Mucosa of stomach (tissue), 1 donor: Measurements from ENCODE around the gene ZNF132.
A peak's percentile ranks its signal among the peaks of the same experiment; 100 is the strongest.
"Not testable (repeated sequence)": the region's sequence is repeated elsewhere in the genome, so short reads cannot be mapped to it uniquely, and the experiment has no call there.

Experiments
- H3K27me3 ChIP-seq: one replicate; pipeline ENCODE4 v1.7.0; 2013; ENCODE audit warnings: mild to moderate bottlenecking, low read length; ENCODE audit not compliant: control insufficient read depth, insufficient read depth
- H3K36me3 ChIP-seq: one replicate; pipeline ENCODE4 v1.7.0; 2013; ENCODE audit warnings: low read length; ENCODE audit not compliant: control insufficient read depth, insufficient read depth
- H3K4me1 ChIP-seq: one replicate; pipeline ENCODE4 v1.7.0; 2013; ENCODE audit warnings: mild to moderate bottlenecking, low read length; ENCODE audit not compliant: control insufficient read depth, insufficient read depth
- H3K4me3 ChIP-seq: one replicate; pipeline ENCODE4 v1.7.0; 2013; ENCODE audit warnings: low read length
- H3K9ac ChIP-seq: one replicate; pipeline ENCODE4 v1.7.0; 2013; ENCODE audit warnings: mild to moderate bottlenecking, low read length, moderate library complexity
- H3K9me3 ChIP-seq: one replicate; pipeline ENCODE4 v1.7.0; 2013; ENCODE audit warnings: mild to moderate bottlenecking, low read length, moderate library complexity; ENCODE audit not compliant: control insufficient read depth
- donor health status: Pancreatic carcinoma.

Gene ZNF132

GRCh38 chr19:58428617-58429016 lies 11.3 kb downstream of the ZNF132 start:
- Histone ChIP-seq H3K36me3 (peaks cover 10% of the 10 kb centered on the region), H3K4me1 (no peaks in the 10 kb centered on the region), H3K9me3 (peaks cover 28% of the 10 kb centered on the region), H3K9ac (no peak overlapping the region), H3K27me3 (no peaks in the 10 kb centered on the region), H3K4me3 (no peak overlapping the region)

GRCh38 chr19:58417071-58417470 lies 22.9 kb downstream of the ZNF132 start:
- H3K27me3 ChIP-seq = no peaks in the 10 kb centered on the region
- no peak overlapping the region for H3K4me3 ChIP-seq
- H3K36me3 ChIP-seq = peaks cover 11% of the 10 kb centered on the region
- no peak overlapping the region for H3K9ac ChIP-seq
- H3K9me3 ChIP-seq = no peaks in the 10 kb centered on the region
- no peaks in the 10 kb centered on the region for H3K4me1 ChIP-seq

- Histone ChIP-seq H3K9me3 (no peaks in the 10 kb centered on the region), H3K36me3 (peaks cover 11% of the 10 kb centered on the region), H3K27me3 (no peaks in the 10 kb centered on the region), H3K4me3 (no peak overlapping the region), H3K9ac (no peak overlapping the region), H3K4me1 (no peaks in the 10 kb centered on the region)
These were observed 23.3 kb downstream of the ZNF132 start for GRCh38 chr19:58416604-58417003.

- H3K4me3 ChIP-seq = peak overlapping the region; percentile 74
- peak overlapping the region; percentile 76 for H3K9ac ChIP-seq
- H3K36me3 ChIP-seq = no peaks in the 10 kb centered on the region
- peaks cover 22% of the 10 kb centered on the region for H3K4me1 ChIP-seq
- H3K27me3 ChIP-seq = no peaks in the 10 kb centered on the region
- no peaks in the 10 kb centered on the region for H3K9me3 ChIP-seq
These were observed 30.8 kb downstream of the ZNF132 start for GRCh38 chr19:58409010-58409790.

GRCh38 chr19:58408152-58409009 lies 31.6 kb downstream of the ZNF132 start, which contains the start of gene ZNF584:
TSS of gene ZNF584 (plus strand) at chr19:58408649. CDS start at chr19:58409148, 499 bp downstream.
- H3K27me3 ChIP-seq = no peaks in the 10 kb centered on the region

GRCh38 chr19:58407658-58408151 lies 32.2 kb downstream of the ZNF132 start:
- Histone ChIP-seq H3K36me3 (no peaks in the 10 kb centered on the region), H3K4me3 (peak overlapping the region; percentile 74), H3K9ac (peak overlapping the region; percentile 76), H3K27me3 (no peaks in the 10 kb centered on the region), H3K4me1 (peaks cover 22% of the 10 kb centered on the region), H3K9me3 (no peaks in the 10 kb centered on the region)

More at GRCh38 chr19:58408152-58409009, 31.6 kb downstream of the ZNF132 start, which contains the start of gene ZNF584:
- no peaks in the 10 kb centered on the region for H3K36me3 ChIP-seq
- H3K9ac ChIP-seq = peak within 1 kb of the TSS; percentile 76
- H3K9me3 ChIP-seq = no peaks in the 10 kb centered on the region
- peak within 1 kb of the TSS; percentile 74 for H3K4me3 ChIP-seq
- peaks cover 22% of the 10 kb centered on the region for H3K4me1 ChIP-seq

GRCh38 chr19:58406818-58407657 lies 32.9 kb downstream of the ZNF132 start:
- H3K9ac ChIP-seq = peak overlapping the region; percentile 76
- no peaks in the 10 kb centered on the region for H3K36me3 ChIP-seq
- peaks cover 24% of the 10 kb centered on the region for H3K4me1 ChIP-seq
- no peaks in the 10 kb centered on the region for H3K27me3 ChIP-seq
- peak overlapping the region; percentile 74 for H3K4me3 ChIP-seq
- H3K9me3 ChIP-seq = no peaks in the 10 kb centered on the region

- H3K27me3 ChIP-seq, H3K9me3 ChIP-seq, H3K36me3 ChIP-seq, H3K4me3 ChIP-seq, H3K9ac ChIP-seq: not testable (repeated sequence)
- H3K4me1 ChIP-seq = peaks cover 24% of the 10 kb centered on the region
These were observed 36.0 kb downstream of the ZNF132 start for GRCh38 chr19:58403920-58404478.

GRCh38 chr19:58401840-58402421 lies 38.0 kb downstream of the ZNF132 start:
- peaks cover 13% of the 10 kb centered on the region for H3K27me3 ChIP-seq
- H3K9me3 ChIP-seq = no peaks in the 10 kb centered on the region
- H3K4me3 ChIP-seq = no peak overlapping the region
- peak overlapping the region; percentile 64 for H3K9ac ChIP-seq
- no peaks in the 10 kb centered on the region for H3K36me3 ChIP-seq
- peaks cover 14% of the 10 kb centered on the region for H3K4me1 ChIP-seq

GRCh38 chr19:58400916-58401839 lies 38.8 kb downstream of the ZNF132 start:
- H3K4me3 ChIP-seq = peak overlapping the region; percentile 67
- no peaks in the 10 kb centered on the region for H3K9me3 ChIP-seq
- H3K9ac ChIP-seq = peak overlapping the region; percentile 64
- no peaks in the 10 kb centered on the region for H3K36me3 ChIP-seq
- peaks cover 15% of the 10 kb centered on the region for H3K4me1 ChIP-seq
- peaks cover 18% of the 10 kb centered on the region for H3K27me3 ChIP-seq
